ENCODE data around the gene GABBR2.

- TF ChIP-seq CTCF (conservative IDR thresholded peaks at IDR 0.05; ENCODE audit: low read depth, low read length) (no peak), EZH2 (IDR thresholded peaks at IDR 0.05; ENCODE audit: borderline replicate concordance, low read depth, low read length, poor library complexity, severe bottlenecking) (no peak)
Measured at GRCh38 chr9:98364086-98364485, 344.6 kb downstream of the GABBR2 start.

Data from A673 (cell line).